Retina (tissue), 1 donor: Measurements from ENCODE around the gene OOSP2.
A peak's percentile ranks its signal among the peaks of the same experiment; 100 is the strongest.
"Not testable (repeated sequence)": the region's sequence is repeated elsewhere in the genome, so short reads cannot be mapped to it uniquely, and the experiment has no call there.

Experiments used
- DNase-seq: peaks from one replicate; pipeline ENCODE4 v3.0.0-alpha.2; 2016

OOSP2 gene, protein sequence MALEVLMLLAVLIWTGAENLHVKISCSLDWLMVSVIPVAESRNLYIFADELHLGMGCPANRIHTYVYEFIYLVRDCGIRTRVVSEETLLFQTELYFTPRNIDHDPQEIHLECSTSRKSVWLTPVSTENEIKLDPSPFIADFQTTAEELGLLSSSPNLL

DNA sequence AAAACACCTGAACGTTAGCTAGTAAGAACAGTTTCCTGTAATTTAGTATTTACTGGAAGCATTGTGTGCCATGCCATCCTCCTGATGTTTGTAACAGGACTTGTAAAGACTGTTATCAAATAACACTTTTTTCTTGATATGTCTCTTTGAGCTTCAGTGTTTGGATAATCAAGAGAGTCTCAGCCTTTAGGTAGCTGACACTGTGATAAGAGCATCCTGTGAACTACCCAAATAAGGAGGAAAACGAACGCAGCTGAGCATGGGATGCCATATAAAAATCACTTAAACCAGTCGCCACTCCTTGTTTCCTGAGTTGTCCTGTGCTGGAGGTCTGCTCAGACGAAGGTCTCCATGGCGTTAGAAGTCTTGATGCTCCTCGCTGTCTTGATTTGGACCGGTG is at the start of gene OOSP2:
OOSP2 (plus strand) TSS at position 301 of the 400 bp plus-strand sequence; CDS start at position 352, 51 bp downstream.
- DNase-seq, result no peak

DNA sequence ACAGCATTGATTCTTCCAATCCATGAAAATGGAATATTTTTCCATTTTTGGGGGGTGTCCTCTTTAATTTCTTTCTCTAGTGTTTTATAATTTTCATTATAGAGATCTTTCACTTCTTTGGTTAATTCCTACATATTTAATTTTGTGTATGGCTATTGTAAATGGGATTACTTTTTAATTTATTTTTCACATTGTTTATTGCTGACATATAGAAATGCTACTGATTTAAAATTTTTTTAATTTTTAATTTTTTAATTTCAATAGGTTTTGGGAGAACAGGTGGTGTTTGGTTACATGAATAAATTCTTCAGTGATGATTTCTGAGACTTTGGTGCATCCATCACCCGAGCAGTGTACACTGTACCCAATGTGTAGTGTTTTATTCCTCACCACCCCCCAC is 49.8 kb upstream of the OOSP2 start:
- DNase-seq, result no peak

DNA sequence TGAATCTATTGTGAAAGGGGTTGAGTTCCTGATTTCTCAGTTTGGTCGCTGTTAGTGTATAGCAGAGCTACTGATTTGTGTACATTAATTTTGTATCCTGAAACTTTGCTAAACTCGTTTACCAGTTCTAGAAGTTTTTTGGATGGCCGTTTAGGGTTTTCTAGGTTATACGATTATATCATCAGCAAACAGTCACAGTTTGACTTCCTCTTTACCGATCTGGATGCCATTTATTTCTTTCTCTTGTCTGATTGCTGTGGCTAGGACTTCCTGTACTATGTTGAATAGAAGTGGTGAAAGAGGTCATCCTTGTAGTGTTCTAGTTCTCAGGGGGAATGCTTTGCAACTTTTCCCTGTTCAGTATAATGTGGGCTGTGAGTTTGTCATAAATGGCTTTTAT is 47.8 kb upstream of the OOSP2 start:
- no peak for DNase-seq

DNA sequence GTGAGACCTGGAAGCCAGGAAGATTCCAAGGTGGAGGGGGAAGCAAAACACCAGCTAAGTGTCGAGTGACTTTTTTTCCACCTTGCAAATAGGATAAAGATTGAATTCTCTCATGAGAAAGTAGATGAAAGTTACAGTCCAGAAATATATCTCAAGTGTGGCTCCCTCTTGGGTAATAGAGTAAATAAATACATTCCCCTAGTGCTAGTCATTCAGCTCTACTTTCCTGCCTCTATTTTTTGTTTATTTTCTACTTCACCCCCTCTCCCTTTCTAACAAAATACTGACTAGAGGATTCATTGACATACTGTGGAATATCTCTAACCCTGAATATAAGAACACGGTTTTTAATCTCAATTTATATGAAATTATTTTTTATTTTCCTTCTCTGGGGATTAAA is 42.4 kb upstream of the OOSP2 start:
- DNase-seq, result no peak

DNA sequence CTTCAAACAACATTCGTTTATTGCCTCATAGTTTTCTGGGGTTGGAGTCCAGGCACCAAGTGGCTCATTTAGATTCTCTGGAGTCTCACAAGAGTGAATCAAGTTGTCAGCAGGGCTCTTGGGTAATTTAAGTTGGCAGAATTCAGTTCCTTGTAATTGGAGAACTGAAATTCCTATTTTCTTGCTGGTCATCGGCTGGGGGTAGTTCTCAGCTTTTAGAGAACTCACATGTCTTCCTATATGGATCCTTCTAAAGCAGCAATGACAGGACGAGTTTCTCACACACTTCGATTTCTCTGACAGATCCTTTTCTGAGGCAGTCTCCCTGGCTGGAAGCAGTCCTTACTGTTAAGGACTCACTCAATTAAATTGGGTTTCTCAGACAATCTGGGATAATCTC is 40.5 kb upstream of the OOSP2 start:
- peak; percentile 32 for DNase-seq

DNA sequence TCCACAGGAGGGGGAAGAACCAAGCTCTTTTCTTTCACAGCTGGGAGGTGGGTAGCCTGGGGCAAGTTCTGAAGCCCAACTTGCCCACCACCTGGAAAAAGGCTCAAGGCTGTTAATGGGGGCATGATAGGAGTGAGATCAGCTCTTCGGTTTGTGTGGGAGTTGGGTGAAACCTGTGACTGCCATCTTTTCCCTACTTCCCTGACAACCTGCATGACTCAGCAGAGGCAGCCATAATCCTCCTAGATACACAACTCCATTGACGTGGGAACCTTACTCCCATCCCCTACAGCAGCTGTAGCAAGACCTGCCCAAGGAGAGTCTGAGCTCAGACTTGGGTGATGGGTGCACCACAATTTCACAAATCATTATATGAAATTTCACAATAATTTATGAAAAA is 36.5 kb upstream of the OOSP2 start:
- no peak for DNase-seq

DNA sequence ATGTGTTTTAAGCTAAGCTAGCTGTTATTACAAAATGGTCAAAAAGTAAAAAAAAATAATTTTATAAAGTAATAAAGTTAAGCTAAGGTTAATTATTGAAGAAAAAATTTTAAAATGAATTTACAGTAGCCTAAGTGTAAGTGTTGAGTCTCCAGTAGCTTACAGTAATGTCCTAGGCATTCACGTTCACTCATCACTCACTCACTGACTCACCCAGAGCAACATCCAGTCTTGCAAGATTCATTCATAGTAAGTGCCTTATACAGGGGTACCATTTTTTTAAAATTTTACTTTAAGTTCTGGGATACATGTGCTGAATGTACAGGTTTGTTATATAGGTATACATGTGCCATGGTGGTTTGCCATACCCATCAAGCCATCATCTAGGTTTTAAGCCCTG is 34.8 kb upstream of the OOSP2 start:
- no peak for DNase-seq

DNA sequence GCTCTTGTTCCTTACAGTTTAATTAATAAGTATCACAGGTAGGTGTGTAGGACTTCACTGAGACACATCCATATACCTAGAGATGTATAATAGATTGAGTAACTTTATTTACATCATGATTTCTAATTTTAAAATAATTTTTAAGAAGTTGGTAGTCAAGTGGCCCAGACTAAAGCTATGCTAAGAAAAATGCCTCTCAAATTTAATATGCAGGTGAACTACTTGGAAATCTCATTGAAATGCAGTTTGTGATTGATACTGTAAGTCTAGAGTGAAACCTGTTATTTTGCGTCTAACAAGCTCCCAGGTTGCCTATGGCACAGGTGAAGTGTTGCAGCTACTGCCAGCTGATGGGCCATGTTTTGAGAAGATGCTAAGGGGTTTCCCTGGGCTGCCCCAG is 23.3 kb upstream of the OOSP2 start, which contains the start of gene OOSP4B:
OOSP4B (plus strand) TSS at position 301 of the 400 bp plus-strand sequence.
- no peak for DNase-seq

DNA sequence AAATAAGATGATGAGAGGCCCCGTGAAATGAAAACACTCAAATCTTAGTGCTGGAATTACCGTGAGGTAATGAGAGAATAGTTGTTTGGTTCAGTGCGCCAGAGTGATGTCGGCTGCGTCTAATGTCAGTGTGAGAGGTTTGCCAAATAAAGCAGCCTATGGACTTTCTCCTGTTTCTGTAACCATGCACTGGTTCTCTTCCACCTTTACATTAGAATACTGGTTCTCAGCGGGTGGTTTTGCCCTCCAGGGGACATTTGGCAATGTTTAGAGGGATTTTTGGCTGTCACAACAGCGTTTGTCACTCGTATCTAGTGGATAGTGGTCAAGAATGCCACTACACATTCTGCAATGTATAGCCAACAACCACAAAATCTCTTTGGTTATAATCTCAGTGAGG is 22.2 kb upstream of the OOSP2 start:
- DNase-seq, result no peak

DNA sequence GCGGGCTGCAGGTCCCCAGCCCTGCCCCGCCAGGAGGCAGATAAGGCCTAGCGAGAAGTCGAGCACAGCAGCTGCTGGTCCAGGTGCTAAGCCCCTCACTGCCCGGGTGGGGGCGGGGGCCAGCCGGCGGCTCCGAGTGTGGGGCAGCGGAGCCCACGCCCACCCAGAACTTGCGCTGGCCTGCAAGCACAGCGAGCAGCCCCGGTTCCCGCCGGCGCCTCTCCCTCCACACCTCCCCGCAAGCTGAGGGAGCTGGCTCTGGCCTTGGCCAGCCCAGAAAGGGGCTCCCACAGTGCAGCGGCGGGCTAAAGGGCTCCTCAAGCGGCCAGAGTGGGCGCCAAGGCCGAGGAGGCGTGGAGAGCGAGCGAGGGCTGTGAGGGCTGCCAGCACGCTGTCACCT is 19.8 kb upstream of the OOSP2 start:
- not testable (repeated sequence) for DNase-seq

DNA sequence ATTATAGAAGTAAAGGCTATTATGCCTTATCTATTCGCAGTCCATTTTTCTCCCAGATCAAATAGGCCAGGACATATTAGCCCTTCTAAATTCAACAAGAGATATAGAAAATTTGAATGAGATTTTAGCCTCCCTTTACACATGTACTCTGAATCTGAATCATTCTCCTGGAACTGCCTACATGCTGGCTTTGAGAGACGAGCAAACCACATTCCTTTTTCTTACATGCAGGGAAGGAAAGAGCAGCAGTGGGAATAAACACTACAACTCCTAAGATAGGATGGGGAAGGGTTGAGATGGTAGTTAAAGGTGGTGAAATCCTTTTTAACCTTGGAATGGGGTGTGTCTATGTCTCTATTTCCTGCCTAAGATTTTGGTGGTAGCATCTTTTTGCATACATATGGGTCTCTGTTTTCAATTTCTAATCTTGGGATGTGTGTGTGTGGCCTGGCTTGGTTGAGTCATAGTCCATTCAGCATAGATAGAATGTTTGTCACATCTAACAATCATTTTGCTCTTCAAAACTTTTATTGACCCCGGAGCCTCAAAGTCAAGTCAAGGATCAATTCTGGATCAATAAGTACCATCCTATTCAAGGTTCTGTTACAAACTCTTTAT is 11.1 kb upstream of the OOSP2 start:
- DNase-seq, result no peak

DNA sequence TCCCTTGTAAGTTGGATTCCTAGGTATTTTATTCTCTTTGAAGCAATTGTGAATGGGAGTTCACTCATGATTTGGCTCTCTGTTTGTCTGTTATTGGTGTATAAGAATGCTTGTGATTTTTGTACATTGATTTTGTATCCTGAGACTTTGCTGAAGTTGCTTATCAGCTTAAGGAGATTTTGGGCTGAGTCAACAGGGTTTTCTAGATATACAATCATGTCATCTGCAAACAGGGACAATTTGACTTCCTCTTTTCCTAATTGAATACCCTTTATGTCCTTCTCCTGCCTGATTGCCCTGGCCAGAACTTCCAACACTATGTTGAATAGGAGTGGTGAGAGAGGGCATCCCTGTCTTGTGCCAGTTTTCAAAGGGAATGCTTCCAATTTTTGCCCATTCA is 10.2 kb downstream of the OOSP2 start:
- DNase-seq, result not testable (repeated sequence)

DNA sequence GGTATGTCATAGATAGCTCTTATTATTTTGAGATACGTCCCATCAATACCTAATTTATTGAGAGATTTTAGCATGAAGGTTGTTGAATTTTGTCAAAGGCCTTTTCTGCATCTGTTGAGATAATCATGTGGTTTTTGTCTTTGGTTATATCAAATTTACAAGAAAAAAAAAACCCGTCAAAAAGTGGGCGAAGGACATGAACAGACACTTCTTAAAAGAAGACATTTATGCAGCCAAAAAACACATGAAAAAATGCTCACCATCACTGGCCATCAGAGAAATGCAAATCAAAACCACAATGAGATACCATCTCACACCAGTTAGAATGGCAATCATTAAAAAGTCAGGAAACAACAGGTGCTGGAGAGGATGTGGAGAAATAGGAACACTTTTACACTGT is 10.6 kb downstream of the OOSP2 start:
- not testable (repeated sequence) for DNase-seq

DNA sequence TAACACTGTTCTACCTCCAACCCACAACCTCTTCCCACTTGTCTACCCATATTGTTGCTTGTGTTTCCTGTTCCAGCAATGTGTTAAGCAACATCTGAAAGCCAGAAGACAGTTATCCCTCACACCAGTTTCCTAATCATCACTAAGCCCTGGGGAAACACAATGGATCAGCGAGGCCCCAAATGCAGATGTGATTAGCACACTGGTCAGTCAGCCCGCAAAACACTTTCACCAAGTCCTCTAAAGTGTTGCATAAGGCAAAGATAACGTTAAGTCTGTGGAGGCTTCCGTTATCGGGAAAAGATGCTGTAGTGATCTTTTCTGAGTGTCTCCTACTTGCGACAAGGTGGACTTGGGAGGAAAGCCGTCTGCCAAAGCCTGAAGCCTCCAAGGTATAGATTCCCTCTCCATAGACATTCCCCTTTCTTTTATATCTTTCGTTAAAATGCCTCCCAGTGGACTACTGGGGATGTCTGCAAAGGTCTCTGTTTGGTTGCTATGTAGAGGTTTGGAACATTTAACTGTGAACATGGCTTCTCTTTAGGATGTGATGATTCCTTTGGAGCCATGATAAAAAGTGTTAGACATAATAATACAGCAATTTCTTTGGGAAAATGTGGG is 16.2 kb downstream of the OOSP2 start, which contains the start of gene MS4A3:
MS4A3 (plus strand) TSS at position 317 of the 621 bp plus-strand sequence. CDS start 4,496 bp downstream, outside the sequence.
- DNase-seq, result no peak

DNA sequence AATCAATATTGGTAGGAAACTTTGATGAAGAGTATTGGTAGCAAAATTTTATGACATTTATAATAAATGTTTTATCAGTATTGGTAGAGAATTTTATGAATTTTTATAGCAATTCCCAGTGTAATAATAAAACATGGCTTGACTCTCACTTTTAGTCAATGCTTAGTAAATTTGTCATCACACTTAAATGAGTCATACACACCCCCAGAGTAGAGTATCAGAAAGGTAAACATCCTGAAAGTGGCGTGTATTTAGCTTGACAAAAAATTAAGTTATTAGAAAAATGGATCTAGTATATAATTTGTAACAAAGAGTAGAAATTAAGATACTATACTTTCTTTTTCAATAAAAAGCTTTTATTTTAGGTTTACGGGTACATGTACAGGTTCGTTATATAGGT is 18.8 kb downstream of the OOSP2 start:
- DNase-seq, result no peak

DNA sequence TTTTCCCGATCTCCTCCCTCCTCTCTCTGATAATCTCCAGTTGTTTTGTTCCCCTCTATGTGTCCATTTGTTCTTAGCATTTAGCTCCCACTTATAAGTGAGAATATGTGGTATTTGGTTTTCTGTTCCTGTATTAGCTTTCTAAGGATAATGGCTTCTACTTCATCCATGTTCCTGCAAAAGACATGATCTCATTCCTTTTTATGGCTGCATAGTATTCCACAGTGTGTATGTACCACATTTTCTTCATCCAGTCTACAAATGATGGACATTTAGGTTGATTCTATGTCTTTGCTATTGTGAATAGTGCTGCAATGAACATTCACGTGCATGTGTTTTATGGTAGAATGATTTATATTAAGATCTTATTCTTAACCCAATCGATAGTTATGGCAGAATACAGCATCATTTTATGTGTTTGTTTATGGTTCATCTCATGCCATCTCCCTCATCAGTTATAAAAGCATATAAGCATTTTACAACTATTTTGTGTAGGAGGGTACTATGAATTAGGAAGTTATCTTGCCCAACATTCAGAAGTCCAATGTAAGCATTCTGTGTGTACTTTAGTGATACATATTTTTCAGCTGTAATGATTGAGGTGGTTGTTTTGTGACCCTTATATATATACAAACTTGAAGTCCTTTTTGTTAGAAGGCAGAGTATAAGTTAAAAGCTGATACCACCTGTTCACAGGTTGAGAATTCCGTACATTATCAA is 19.5 kb downstream of the OOSP2 start:
- DNase-seq, result no peak

DNA sequence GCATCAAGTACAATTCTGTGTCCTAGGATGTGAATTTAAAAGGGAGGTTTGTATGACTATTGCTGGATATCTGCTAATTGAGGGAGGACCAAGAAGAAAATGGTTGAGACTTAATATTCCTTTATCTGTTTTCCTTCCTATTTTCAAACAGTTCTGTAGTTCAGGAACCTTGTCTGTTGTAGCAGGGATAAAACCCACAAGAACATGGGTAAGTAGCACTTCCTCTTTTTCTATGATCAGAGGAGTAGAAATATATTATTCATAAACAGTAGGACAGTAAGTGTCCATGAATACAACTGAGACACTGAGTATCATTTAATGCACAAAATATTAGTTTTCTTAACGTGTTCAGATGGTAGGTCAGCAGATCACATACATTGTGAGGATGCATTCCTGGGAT is 23.9 kb downstream of the OOSP2 start:
- DNase-seq, result no peak

DNA sequence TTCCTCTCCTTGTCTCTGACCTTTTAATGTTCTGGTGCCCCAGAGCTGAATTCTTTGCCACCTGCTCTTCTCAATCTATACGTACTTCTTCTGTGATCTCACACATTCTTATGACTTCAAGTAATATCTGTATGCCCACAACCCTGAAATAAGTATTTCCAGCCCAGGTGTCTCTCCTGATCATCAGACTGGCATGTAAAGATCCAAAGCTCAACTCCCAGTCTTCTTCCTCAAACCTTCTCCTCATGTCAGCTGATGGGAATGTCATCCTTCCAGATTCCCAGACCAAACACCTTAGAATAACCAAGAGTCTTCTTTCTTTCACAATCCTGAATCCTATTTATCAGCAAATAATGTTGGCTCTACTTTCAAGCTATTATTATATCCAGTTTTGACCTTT is 25.6 kb downstream of the OOSP2 start:
- DNase-seq, result no peak

DNA sequence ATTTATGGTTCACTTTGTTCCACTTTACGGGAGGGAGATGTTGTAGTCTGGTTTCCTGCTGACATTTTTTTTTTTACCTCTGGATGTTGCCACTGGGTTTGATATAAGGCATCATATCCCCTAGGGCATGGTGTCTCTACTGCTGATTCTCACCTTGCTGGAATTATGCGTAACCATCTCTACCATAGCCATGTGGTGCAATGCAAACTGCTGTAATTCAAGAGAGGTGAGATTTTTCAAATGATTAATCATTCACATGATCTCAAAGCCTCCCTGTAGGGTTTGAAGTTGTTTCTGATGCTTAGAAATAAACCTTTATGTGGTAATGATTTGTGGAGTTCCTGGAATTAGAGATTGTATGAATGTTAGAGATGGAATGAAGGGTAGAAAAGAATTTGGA is 29.2 kb downstream of the OOSP2 start:
- no peak for DNase-seq

DNA sequence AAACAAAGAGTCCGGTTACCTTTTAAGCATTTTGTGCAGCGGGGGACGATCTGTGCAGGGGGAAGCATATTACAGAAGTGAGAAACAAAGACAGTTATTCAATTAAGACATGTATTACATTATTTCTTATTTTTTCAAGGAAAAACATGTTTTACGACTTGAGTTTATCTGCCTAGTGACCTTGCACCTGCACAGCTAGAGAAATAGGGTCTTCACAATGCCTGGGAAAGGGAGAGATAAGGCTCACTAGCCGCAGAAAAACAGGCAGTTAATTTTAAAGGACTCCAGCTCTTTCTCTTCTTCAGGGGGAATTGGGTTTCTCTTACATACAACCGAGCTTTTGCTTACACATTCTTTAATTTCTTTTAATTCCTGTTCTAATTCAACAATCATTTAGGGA is 31.4 kb downstream of the OOSP2 start:
- DNase-seq, result not testable (repeated sequence)

DNA sequence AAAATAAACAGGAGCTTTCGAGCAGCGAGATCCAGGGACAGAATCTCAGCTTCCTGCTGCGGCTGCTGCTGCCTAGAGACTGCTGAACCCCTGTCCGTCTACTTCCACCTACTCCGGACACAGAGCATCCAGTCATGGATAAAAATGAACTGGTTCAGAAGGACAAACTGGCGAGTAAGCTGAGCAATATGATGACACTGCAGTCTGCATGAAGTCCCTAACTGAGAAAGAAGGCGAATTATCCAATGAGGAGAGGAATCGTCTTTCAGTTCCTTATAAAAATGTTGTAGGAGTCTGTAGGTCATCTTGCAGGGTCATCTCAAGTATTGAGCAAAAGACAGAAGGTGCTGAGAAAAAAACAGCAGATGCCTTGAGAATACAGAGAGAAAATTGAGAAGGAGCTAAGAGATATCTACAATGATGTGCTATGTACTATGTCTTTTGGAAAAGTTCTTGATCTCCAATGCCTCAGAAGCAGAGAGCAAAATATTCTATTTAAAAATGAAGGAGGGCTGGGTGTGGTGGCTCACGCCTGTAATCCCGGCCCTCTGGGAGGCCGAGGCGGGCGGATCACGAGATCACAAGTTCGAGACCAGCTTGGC is 37.1 kb downstream of the OOSP2 start:
- DNase-seq, result no peak

DNA sequence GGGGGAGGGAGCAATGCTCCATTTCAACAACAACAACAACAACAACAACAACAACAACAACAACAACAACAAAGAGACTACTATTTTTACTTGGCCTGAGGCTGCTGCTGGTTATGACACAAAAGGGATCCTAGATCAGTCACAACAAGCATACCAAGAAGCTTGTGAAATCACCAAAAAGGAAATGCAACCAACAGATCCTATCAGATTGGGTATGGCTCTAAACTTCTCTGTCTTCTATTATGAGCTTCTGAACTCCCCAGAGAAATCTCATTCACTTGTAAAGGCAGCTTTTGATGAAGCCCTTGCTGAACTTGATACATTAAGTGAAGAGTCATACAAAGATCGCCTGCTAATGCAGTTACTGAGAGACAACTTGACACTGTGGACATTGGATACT is 37.8 kb downstream of the OOSP2 start:
- DNase-seq, result no peak

DNA sequence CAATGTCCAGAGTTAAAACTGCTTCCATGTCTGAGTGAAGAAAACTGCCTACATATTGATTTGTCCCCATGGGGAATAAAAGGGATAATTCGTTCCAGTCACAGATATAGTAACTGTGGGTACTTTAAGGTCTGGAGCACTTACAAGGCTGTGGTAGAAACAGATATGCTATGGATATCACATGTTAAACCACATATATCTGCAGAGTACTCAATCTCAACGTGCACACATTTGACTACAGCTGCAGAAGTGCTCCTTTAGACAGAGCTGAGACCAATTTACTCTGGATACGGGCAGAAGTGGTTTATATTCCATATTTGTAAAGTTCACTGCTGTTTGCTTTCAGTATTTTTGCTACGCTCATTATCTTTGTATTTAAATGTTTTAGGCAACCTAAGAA is 38.5 kb downstream of the OOSP2 start:
- no peak for DNase-seq
